Muscle of back (tissue), 11 donors: Measurements from ENCODE around the gene BCL7A. TPM values are rescaled to one million over a fixed set of nuclear protein-coding genes. Genes with fewer than 3 reads are reported as not detected.
"Not testable (repeated sequence)": the region's sequence is repeated elsewhere in the genome, so short reads cannot be mapped to it uniquely, and the experiment has no call there.

Experiments used
- DNase-seq, 3 donors: peaks; one replicate each; pipeline versions ENCODE4 v3.0.0 to v3.0.0-alpha.2; 2013
- polyA plus RNA-seq, 10 donors: library from polyadenylated mRNA; unstranded; fragments of 120-200 nt; gene quantifications; one replicate each; pipeline ENCODE4 v1.2.1, GENCODE V29; 2013; ENCODE audit not compliant: insufficient read length in 10 of 10

BCL7A gene
- polyA plus RNA-seq, 10 donors: 12.5 to 17.5 (median 14.7) TPM

DNA sequence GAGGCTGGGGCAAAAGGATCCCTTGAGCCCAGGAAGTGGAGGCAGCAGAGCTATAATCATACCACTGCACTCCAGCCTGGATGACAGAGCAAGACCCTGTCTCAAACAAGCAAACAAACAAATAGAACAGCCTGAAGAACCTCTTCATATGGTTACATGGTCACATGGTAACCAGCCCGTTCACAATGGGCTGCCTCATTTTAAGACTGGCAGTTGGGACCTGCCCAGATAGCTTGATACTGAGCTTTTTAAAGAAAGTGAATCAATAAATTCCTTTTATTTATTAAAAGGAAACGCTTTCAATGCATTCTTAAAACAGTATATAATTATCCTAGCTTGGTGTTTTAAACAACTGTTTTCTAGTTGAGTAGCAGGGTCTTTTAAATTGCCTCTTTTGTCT is 67.4 kb downstream of the BCL7A start:
- no peak for DNase-seq

DNA sequence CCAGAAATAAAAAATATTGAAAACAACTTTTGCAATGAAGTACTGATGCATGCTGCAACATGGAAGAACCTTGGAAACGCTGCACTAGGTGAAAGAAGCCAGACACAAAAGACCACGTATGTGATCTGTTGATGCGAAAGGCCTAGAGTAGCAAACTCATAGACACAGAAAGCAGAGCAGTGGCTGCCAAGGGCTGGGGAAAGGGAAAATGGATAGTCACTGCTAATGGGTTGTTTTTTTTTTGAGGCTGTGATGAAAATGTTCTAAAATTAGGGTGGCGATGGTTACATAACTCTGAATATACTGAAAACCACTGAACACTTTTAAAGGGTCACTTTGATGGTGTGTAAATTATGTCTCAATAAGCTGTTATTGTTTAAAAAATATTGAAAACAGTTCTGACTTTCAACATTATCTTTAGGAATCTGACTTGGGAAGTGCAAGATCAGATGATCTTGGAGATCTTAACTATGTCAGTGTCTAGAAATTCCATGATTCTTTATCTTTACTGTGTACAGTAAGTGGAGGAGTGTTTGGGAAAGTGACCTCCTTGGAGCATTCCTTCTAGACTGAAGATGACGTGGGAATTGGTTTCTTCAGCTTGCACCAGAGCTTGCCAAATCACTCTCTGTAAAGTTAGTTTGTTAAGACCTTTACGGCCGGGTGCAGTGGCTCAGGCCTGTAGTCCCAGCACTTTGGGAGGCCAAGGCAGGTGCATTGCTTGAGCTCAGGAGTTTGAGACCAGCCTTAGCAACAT is 69.3 kb downstream of the BCL7A start:
- DNase-seq: peak in 1 of 3 donors; percentile 53

DNA sequence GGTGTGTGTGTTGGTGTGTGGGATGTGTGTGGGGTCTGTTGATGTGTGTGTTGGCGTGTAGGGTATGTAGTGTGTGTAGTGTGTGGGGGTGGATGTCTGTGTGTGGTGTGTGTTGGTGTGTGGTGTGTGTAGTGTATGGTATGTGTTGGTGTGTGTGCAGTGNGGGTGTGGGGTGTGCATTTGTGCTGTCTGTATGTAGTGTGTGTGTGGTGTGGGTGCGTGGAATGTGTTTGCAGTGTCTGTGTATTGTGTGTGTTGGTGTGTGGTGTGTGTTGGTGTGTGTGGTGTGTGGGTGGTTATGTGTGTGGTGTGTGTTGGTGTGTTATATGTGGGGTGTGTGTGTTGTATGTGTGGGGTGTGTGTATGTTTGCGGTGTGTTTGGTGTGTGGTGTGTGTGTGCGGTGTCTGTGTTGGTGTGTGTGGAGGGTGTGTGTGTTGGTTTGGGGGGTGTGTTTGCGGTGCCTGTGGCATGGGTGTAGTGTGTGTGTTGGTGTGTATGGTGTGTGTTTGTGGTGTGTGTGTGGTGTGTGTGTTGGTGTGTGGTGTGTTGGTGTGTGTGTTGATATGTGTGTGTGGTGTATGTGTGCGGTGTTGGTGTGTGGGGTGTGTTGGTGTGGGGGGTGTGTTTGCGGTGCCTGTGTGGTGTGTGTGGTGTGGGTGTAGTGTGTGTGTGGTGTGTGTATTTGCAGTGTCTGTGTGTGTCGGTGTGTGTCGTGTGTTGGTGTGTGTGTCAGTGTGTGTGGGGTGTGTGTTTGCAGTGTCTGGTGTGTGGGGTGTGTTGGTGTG is 71.6 kb downstream of the BCL7A start:
- DNase-seq: no peak

DNA sequence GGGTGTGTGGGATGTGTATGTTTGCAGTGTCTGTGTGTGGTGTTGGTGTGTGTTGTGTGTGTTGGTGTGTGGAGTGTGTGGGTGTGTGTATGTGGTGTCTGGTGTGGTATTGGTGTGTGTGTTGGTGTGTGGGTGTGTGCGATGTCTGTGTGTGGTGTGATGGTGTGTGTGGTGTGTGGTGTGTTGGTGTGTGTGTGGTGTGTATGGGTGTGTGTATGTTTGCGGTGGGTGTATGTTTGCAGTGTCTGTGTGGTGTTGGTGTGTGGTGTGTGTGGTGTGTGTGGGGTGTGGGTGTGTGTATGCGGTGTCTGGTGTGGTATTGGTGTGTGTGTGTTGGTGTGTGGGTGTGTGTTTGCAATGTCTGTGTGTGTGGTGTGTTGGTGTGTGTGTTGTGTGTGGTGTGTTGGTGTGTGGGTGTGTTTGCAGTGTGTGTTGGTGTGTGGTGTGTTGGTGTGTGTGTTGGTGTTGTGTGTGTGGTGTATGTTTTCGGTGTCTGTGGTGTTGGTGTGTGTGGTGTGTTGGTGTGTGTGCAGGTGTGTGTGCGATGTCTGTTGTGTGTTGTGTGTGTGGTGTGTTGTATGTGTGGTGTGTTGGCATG is 72.6 kb downstream of the BCL7A start:
- no peak for DNase-seq

DNA sequence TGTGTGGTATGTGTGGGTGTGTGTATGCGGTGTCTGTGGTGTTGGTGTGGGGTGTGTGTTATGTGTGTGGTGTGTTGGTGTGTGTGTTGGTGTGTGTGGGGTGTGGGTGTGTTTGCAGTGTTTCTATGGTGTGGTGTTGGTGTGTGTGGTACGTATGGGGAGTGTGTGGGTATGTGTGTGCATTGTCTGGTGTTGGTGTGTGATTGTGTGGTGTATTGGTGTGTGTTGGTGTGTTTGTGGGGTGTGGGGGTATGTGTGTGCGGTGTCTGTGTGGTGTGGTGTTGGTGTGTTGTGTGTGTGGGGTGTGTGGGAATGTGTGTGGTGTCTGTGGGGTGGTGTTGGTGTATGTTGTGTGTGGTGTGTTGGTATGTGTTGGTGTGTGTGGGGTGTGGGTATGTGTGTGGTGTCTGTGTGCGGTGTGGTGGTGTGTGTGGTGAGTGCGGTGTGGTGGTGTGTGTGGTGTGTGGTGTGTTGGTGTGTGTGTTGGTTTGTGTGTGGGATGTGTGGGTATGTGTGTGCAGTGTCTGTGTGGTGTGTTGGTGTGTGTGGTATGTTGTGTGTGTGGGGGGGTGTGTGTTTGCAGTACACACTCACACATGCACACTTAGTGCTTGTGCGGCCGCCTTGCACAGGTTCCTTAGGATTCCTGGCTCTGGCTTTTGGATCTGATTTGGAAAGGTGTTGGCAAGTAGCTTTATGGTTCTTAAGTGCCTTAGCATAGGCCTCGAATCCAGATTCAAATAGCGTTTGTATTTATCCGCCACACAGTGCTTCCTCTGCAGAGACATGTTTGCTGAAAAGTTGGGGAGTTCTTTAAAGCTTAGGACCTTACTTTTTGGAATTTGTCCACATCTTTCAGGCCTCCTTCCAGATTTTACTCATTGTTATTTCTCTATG is 73.3 kb downstream of the BCL7A start:
- DNase-seq: peak in 1 of 3 donors; percentile 82

DNA sequence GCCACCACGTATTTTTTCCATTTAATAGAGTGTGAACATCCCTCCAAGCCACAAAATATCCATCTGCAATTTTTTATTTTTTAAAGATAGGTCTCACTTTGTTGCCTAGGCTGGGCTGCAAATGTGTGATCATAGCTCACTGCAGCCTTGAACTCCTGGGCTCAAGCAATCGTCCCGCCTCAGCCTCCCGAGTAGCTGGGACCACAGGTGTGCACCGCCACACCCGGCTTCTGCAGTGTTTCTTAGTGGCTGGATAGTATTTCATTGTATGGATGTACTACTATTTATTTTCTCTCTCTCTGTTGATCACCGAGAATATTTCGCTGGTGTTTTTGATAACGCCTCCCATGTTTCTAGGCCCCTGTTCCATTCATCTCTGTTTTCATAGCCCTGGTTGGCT is 74.3 kb downstream of the BCL7A start:
- DNase-seq: no peak

DNA sequence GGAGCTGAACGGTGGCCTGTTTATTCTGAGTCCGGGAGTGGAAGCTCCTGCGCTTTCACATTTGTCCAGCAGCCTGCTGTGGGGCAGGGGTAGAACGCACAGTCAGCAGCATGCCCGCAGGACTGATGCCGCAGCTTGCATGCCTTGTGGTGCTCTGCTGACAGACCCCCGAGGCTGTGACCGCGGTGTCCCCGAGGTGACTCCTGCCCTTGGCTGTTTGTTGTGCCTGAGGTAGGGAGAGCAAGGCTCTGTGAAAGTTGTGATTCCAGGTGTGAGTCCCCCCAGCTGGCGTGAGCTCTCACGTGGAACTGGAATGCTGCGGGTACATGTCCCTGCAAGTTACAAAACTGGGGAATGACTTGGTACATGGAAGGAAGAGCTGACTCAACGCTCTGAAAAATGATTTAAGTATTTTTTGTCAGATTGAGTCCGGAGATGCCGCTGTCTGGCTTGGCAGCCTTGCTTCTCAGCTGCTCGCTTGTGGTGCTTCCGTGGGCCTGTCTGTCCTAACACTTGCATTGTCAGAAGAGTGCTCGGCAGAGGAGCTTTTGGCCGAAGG is 75.0 kb downstream of the BCL7A start:
- peak in 1 of 3 donors; percentile 61 for DNase-seq

DNA sequence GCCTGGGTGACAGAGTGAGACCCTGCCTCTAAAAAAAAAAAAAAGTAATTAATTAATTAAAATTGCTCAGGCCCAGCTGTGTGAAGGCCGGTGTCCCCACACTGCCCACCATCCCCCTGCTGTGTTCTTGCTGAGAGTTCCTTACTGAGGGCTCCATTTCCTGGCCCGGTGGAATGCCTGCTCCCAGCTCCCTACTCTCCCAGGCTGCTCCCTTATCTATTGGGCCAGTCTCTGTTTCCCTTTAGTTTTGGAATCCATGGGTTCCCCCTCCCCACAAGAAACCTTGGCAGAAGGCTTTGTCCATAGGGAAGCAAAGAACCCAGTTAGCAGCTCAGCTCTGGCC is 75.9 kb downstream of the BCL7A start:
- peak in 1 of 3 donors; percentile 56 for DNase-seq

DNA sequence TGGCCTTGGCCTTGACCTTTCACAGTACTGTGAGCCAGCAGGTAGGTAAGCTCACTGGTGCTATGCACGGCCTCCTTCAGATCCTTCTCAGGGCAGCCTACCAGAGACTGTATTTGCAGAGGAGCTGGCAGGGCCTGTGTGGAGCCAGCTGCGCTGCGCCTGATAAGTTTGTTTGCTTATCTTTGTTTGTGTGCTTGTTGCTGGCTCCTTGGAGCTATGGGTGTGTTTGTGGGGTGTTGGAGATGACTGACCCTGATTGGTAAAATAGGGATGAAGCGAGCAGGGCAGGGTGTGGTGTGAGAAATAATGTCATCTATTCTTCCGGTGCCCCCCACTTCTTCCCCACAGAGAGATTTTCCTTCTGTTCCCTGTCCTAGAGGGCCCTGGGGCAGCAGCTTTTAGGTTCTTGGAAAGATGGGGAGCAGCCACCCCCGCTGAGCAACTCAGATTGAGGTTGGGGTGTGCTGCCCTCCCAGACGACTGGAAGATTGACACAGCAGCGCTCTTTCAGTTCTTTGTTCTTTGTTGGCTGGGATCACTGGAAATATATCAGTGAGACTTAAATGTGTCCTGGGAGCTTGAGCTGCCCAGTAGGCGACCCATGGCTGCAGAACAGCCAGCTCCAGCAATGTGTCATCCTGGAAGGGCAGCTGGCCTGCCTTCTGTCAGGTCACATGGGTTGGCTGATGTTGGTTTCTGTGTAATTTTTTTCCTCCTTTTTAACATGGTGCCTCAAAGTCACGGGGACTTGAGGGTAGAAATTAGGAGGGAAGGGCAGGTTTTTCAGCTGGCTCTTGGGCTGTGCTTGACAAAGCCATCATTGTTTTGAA is 76.5 kb downstream of the BCL7A start:
- DNase-seq: peak in 2 of 3 donors; percentile 56 to 79

DNA sequence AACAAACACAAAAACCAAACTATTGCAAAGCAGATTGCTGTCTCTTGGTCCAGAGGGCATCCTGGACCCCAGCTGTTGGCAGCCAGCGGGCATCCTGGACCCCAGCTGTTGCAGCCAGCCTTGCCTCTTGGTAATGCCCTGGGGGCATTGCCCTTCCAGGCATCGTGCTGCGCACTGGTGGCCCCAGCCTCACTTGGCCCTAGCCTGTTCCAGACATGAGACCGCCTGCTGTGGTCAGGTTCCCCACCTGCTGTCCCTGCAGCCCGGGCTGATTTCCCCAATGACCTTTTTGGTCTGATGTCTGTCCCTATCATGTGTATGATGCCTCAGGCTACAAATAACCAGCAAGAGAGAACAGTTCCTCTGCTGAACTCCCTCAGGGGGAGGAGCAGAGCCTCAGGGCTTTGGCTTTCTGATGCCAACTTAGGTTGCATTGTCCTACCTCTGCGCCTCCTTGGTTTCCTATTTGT is 77.6 kb downstream of the BCL7A start:
- no peak for DNase-seq

DNA sequence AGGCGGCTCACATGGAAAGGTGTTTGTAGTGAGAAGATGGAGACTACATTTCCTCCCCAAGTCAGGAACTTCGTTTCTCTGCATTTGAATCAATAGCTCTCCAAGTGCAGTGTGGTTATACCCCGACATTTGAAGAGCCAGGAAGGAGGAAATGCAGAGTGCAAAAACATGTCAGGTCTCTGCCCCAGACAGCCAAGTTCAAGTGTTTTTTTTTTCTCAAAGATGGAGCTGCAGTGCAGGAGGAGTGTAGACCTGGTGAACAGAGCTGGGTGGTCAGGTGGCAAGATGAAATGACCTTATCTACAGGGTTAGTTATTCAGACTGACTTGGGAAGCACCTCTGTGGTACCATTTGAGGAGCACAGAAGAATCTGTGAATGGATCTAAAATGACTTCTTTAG is 78.2 kb downstream of the BCL7A start:
- no peak for DNase-seq

DNA sequence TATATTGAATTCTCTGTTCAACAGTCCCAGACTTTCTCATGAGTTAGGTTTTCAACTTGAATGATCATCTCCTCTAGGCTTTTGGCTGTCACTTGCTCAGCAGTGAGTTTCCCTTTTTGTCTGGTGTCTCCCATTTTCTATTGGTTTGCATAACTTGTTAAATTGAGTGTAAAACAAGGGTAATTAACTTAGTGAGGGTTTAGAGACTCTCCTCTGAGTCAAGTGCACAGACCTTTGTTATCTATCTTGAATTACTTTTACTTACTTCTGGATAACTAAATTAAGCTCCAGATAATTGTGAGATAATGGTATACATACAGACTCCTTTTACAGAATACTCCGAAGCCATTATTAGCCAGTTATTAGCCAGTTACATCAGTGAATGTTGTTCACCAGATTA is 78.9 kb downstream of the BCL7A start:
- DNase-seq: no peak

DNA sequence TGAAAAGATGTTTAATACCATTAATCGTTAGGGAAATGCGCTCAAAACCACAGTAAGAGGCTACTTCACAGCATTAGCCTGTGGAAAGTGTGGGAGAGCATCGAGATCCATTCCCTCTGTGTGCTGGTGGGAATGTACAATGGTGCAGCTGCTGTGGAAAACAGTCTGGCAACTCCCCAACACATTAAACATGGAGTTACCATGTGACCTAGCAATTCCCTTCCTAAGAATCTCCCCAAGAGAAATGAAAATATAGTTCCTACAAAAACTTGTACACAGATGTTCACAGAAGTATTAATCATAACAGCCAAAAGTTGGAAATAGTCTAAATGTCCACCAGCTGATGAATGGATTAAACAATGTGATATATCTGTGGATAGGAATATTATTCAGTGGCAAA is 80.6 kb downstream of the BCL7A start:
- DNase-seq: peak; percentile 69 to 92 (median 83)

DNA sequence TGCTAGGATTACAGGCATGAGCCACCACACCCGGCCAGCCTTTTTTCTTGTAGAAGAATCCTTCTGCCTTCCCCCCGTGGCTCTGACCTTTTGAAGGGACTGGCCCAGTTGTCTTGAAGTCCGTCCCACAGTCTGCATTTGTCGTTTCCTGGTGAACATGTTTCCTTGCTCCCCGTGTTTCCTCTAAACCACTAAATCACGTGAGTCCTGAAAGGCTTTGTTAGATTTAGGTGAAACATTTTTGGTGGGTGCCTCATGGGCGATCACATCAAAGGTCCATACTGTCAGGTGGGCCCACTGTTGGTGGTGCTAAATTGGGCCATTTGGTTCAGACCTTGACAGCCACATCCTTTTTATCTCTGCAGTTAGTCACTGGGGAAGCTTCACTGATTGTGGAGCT is 83.2 kb downstream of the BCL7A start:
- no peak for DNase-seq

DNA sequence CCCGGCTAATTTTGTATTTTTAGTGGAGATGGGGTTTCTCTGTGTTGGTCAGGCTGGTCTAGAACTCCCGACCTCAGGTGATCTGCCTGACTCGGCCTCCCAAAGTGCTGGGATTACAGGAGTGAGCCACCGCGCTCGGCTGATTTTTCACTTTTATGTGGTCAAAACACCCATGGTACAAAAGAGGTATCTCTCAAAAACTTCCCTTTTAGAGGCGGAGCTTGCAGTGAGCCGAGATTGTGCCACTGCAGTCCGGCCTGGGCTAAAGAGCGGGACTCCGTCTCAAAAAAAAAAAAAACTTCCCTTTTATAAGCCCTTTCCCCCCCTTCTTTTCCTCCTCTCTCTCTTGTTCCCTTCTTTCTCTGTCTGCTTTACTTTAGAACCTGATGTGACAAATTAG is 83.8 kb downstream of the BCL7A start:
- not testable (repeated sequence) for DNase-seq

DNA sequence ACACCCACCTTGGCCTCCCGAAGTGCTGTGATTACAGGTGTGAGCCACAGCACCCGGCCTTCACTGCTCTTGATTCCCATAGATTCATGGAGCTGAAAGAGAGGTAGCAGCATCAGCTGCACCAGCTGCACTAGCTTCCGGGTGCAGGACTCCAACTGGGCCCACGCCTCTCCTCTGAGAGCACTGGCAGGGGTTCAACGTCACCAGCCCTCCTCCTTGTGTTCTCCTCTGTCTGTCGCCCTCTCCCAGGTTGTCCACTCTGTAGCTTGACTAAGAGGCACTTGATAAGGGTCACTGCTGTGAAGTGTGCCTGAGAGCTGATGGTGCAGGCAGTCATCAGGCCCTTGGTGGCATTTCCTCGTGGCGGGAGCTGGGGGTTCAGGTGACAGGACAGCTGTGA is 85.2 kb downstream of the BCL7A start:
- peak in 1 of 3 donors; percentile 51 for DNase-seq

DNA sequence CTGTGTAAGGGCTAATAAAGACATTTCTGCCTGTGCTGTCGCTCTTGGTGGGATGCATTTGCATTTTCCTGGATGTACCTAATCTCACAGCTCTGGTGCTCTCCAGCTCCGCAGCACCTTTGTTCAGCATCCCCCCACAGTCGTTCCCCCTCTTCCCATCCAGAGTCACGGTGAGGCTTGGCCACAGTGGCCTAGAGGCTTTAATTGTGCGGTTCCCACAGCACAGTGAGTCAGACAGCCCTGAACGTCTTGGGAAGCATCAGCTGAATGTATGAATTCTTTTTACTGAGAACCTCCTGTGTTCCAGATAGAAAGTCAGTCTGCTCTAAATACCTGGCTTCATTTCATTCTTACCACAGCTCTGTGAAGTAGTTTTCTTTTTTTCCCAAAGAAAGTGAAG is 85.6 kb downstream of the BCL7A start:
- DNase-seq: no peak

DNA sequence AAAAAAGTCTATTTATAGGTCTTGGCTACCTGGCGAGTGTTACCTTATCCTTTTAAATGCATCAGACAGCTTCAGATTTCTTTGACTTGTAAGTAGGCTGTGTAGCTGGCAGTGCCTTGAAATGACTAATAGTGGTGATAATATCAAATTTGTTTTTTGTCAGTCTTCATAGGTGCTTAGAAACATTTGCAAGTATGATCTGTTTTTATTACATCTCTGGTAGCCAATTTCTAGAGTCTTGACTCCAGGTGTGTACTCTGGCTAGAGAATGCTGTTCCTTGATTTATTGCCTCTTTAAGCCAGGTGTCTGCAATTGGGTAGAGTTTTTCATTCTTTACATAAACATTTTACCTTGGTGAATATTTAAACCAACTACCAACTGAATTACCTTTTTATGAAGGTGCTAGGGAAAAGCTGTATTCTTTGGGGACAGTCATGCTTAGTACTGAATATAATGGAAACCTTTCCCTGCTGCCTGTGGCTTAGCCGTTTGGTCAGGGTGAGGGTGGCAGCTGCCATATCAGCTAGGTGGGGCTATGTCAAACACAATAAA is 89.5 kb downstream of the BCL7A start:
- DNase-seq: no peak
